Mesothelial cell of epicardium (in vitro differentiated cells): ENCODE data around the gene NCK1. TPM values are rescaled to one million over a fixed set of nuclear protein-coding genes. Genes with fewer than 3 reads are reported as not detected.

Source experiments
- DNase-seq, 2 experiments: peaks; one replicate each; pipeline ENCODE4 v3.0.0; 2021; ENCODE audit warnings: low spot score in 2 of 2; ENCODE audit not compliant: unreplicated experiment in 2 of 2
- H3K27ac Mint-ChIP-seq: 2 replicates; pipeline ENCODE4 v1.8.0; 2021; ENCODE audit warnings: mixed read lengths
- H3K27me3 Mint-ChIP-seq: 2 replicates; pipeline ENCODE4 v1.8.0; 2021; ENCODE audit warnings: low read depth, mixed read lengths
- H3K36me3 Mint-ChIP-seq: 2 replicates; pipeline ENCODE4 v1.8.0; 2021; ENCODE audit warnings: mixed read lengths
- H3K4me1 Mint-ChIP-seq: 2 replicates; pipeline ENCODE4 v1.8.0; 2021; ENCODE audit warnings: mixed read lengths
- H3K4me3 Mint-ChIP-seq: 2 replicates; pipeline ENCODE4 v1.8.0; 2021; ENCODE audit warnings: mild to moderate bottlenecking, moderate library complexity, mixed read lengths
- H3K9me3 Mint-ChIP-seq: 2 replicates; pipeline ENCODE4 v1.8.0; 2021; ENCODE audit warnings: mixed read lengths
- total RNA-seq: library from RNA; stranded (reverse); gene quantifications from 3 replicates; pipeline ENCODE4 v1.2.1, GENCODE V29; 2021
- TF ChIP-seq, protein P1 (sequence below): fragments of 200-600 bp; sonication (generic); IDR thresholded peaks from one replicate; pipeline ENCODE4 v1.5.0; 2021; ENCODE audit warnings: antibody characterized with exemption; ENCODE audit not compliant: unreplicated experiment

The NCK1 gene
- total RNA-seq, 1 donor from 2014 or later: 27.9 TPM

- Mint-ChIP-seq H3K27ac (no peak overlapping the region), H3K4me1 (peaks cover 7% of the 10 kb centered on the region), H3K4me3 (no peak overlapping the region), H3K36me3 (peaks cover 36% of the 10 kb centered on the region), H3K27me3 (no peaks in the 10 kb centered on the region), H3K9me3 (peaks cover 39% of the 10 kb centered on the region)
- DNase-seq: no peak
- TF ChIP-seq, protein P1, sequence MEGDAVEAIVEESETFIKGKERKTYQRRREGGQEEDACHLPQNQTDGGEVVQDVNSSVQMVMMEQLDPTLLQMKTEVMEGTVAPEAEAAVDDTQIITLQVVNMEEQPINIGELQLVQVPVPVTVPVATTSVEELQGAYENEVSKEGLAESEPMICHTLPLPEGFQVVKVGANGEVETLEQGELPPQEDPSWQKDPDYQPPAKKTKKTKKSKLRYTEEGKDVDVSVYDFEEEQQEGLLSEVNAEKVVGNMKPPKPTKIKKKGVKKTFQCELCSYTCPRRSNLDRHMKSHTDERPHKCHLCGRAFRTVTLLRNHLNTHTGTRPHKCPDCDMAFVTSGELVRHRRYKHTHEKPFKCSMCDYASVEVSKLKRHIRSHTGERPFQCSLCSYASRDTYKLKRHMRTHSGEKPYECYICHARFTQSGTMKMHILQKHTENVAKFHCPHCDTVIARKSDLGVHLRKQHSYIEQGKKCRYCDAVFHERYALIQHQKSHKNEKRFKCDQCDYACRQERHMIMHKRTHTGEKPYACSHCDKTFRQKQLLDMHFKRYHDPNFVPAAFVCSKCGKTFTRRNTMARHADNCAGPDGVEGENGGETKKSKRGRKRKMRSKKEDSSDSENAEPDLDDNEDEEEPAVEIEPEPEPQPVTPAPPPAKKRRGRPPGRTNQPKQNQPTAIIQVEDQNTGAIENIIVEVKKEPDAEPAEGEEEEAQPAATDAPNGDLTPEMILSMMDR: no peak
Observed at GRCh38 chr3:136916223-136916622, 54.2 kb downstream of the NCK1 start.

- Mint-ChIP-seq H3K27me3 (no peaks in the 10 kb centered on the region), H3K27ac (no peak overlapping the region), H3K4me1 (peaks cover 1% of the 10 kb centered on the region), H3K36me3 (peaks cover 17% of the 10 kb centered on the region), H3K9me3 (peaks cover 17% of the 10 kb centered on the region), H3K4me3 (no peak overlapping the region)
- TF ChIP-seq, protein P1: no peak
- DNase-seq: no peak
Observed at GRCh38 chr3:136919799-136920580, 58.0 kb downstream of the NCK1 start.

- H3K36me3 Mint-ChIP-seq: peaks cover 13% of the 10 kb centered on the region
- TF ChIP-seq, protein P1: no peak
- DNase-seq: no peak
- H3K27me3 Mint-ChIP-seq: no peaks in the 10 kb centered on the region
- no peak overlapping the region for H3K4me3 Mint-ChIP-seq
- no peak overlapping the region for H3K27ac Mint-ChIP-seq
- H3K4me1 Mint-ChIP-seq: no peaks in the 10 kb centered on the region
- peaks cover 12% of the 10 kb centered on the region for H3K9me3 Mint-ChIP-seq
Observed at GRCh38 chr3:136920904-136921611, 59.0 kb downstream of the NCK1 start.

DNA sequence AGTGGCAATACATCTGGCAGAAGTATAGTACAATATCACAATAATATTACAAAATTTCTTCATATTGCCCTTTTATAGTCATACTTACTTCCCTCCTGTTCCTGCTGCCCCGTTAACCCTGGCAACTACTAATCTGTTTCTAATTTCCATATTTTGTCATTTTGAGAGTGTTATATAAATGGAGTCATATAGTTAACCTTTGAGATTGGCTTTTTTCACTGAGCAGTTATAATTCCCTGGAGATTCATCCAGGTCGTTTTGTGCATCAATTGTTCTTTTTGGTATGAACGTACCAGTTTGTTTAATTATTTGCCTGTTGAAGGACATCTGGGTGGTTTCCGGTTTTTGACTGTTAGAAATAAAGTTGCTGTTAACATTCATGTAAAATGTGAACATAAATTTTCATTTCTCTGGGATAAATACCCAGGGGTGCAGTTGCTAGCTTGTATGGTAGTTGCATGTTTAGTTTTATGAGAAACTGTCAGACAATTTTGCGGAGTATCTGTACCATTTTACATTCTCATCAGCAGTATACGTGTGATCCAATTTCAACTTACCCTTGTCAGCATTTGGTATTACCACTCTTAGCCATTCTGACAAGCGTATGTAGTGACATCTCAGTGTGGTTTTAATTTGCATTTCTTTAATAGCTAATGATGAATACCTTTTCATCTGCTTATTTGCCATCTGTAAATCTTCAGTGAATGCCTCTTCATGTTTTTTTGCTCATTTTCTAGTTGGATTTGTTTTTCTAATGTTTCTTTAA is 63.6 kb downstream of the NCK1 start:
- TF ChIP-seq, protein P1: no peak
- H3K27me3 Mint-ChIP-seq: no peaks in the 10 kb centered on the region
- H3K9me3 Mint-ChIP-seq: peaks cover 8% of the 10 kb centered on the region
- H3K27ac Mint-ChIP-seq: no peak overlapping the region
- H3K36me3 Mint-ChIP-seq: peaks cover 24% of the 10 kb centered on the region
- H3K4me1 Mint-ChIP-seq: peaks cover 8% of the 10 kb centered on the region
- no peak overlapping the region for H3K4me3 Mint-ChIP-seq
- no peak for DNase-seq

DNA sequence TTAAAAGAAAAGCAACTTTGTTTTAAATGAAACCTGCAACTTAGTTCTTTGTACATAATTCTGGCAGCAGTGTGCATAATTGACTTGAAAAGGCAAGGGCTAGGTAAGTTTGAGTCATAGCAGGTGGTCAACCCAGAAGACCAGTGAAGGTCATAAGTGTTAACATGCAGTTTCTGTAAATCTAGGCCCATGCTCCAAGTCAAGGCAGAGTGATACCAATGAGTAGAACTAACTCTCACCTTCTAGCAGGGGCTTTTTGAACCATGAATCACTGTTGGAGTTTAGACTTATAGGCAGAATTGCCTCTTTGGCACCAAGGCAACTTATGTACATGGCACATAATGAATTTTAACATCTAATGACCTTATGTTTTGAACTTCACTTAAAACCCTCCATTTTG is 66.2 kb downstream of the NCK1 start:
- TF ChIP-seq, protein P1: no peak
- H3K27me3 Mint-ChIP-seq: no peaks in the 10 kb centered on the region
- H3K4me1 Mint-ChIP-seq: peaks cover 9% of the 10 kb centered on the region
- H3K36me3 Mint-ChIP-seq: peaks cover 12% of the 10 kb centered on the region
- no peaks in the 10 kb centered on the region for H3K9me3 Mint-ChIP-seq
- no peak for DNase-seq
- H3K27ac Mint-ChIP-seq: no peak overlapping the region
- no peak overlapping the region for H3K4me3 Mint-ChIP-seq
